ENCODE measurements around the gene GAPDHS. TPM values are rescaled to one million over a fixed set of nuclear protein-coding genes. Genes with fewer than 3 reads are reported as not detected.
A peak's percentile ranks its signal among the peaks of the same experiment; 100 is the strongest.

GAPDHS gene
- total and polyA plus RNA-seq, 2 experiments from 2014 or later: not detected

- Histone ChIP-seq H3K4me1 (ENCODE audit: low read depth) (peaks cover 3% of the 10 kb centered on the region), H3K27me3 (no peaks in the 10 kb centered on the region), H3K36me3 (no peaks in the 10 kb centered on the region), H3K4me3 (no peak overlapping the region), H3K9me3 (ENCODE audit: low read depth) (no peaks in the 10 kb centered on the region), H3K27ac (no peak overlapping the region)
- TF ChIP-seq CTCF (IDR thresholded peaks at IDR 0.05; ENCODE audit: low read depth, low read length): no peak
- DNase-seq (ENCODE audit: low read depth in 1 of 2, low spot score in 1 of 2): no peak
Observed at GRCh38 chr19:35540356-35540927, 7.2 kb downstream of the GAPDHS start.

- Histone ChIP-seq H3K4me1 (ENCODE audit: low read depth) (peaks cover 3% of the 10 kb centered on the region), H3K36me3 (no peaks in the 10 kb centered on the region), H3K9me3 (ENCODE audit: low read depth) (no peaks in the 10 kb centered on the region), H3K4me3 (no peak overlapping the region), H3K27me3 (no peaks in the 10 kb centered on the region), H3K27ac (no peak overlapping the region)
- no peak for TF ChIP-seq CTCF (IDR thresholded peaks at IDR 0.05; ENCODE audit: low read depth, low read length)
- no peak for DNase-seq (ENCODE audit: low read depth in 1 of 2, low spot score in 1 of 2)
Observed at GRCh38 chr19:35542209-35542608, 9.0 kb downstream of the GAPDHS start.

- Histone ChIP-seq H3K9me3 (ENCODE audit: low read depth) (no peaks in the 10 kb centered on the region), H3K27ac (no peak overlapping the region)
Observed at GRCh38 chr19:35543280-35544109, 10.2 kb downstream of the GAPDHS start.

GRCh38 chr19:35544110-35544802 lies 11.0 kb downstream of the GAPDHS start:
- H3K27ac ChIP-seq: no peak overlapping the region
- TF ChIP-seq CTCF (IDR thresholded peaks at IDR 0.05; ENCODE audit: low read depth, low read length): no peak
- no peaks in the 10 kb centered on the region for H3K9me3 ChIP-seq (ENCODE audit: low read depth)
- peaks cover 3% of the 10 kb centered on the region for H3K4me1 ChIP-seq (ENCODE audit: low read depth)
- no peak for DNase-seq (ENCODE audit: low read depth in 1 of 2, low spot score in 1 of 2)
- no peaks in the 10 kb centered on the region for H3K36me3 ChIP-seq
- H3K4me3 ChIP-seq: peak overlapping the region; percentile 58
- H3K27me3 ChIP-seq: no peaks in the 10 kb centered on the region

More at GRCh38 chr19:35543280-35544109, 10.2 kb downstream of the GAPDHS start:
- DNase-seq (ENCODE audit: low read depth in 1 of 2, low spot score in 1 of 2): no peak
- Histone ChIP-seq H3K4me1 (ENCODE audit: low read depth) (peaks cover 3% of the 10 kb centered on the region), H3K36me3 (no peaks in the 10 kb centered on the region), H3K27me3 (no peaks in the 10 kb centered on the region), H3K4me3 (no peak overlapping the region)
- no peak for TF ChIP-seq CTCF (IDR thresholded peaks at IDR 0.05; ENCODE audit: low read depth, low read length)

DNA sequence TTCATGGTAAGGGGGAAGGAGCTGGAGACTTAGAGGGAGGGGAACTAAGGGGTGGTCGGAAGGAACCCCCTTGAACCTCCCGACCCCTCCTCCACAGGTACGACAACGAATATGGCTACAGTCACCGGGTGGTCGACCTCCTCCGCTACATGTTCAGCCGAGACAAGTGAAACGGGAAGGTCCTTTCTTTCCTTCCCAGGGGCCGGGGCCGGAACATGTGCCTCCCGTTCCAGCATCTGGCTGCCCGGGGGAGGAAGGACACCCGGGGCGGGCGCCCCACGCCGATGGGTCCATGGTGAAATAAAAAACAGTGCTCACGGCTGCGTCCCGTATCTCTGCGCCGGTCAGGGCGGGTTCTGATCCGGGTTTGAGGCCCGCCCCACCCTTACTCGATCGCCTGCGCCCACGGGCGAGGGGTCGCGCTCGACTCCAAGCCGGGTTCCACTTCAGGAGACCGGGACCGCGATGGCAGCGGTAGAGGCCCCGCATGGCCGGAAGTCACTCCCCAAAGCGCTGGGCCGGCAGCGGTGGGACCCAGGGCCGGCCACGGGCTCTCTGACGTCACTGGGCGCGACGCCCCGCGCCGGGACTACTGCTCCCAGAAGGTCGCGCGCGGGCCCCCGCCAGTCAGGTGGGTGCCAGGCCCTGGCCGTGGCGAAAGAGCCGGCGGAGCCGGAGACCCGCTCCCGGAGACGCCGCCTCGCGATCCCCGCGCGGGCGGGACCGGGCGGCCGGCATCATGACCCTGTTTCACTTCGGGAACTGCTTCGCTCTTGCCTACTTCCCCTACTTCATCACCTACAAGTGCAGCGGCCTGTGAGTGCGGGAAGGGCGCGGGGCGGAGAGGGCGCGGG lies 12.0 kb downstream of the GAPDHS start, which contains the start of gene TMEM147:
TMEM147 (plus strand) TSS at position 626 of the 854 bp plus-strand sequence; CDS start at position 740, 114 bp downstream.
- no peaks in the 10 kb centered on the region for H3K9me3 ChIP-seq (ENCODE audit: low read depth)

More for the DNA sequence above, 12.0 kb downstream of the GAPDHS start, which contains the start of gene TMEM147:
- H3K27ac ChIP-seq: peak within 1 kb of the TSS; percentile 7
- no peaks in the 10 kb centered on the region for H3K36me3 ChIP-seq
- H3K4me3 ChIP-seq: peak within 1 kb of the TSS; percentile 58
- no peak for TF ChIP-seq CTCF (IDR thresholded peaks at IDR 0.05; ENCODE audit: low read depth, low read length)
- no peaks in the 10 kb centered on the region for H3K27me3 ChIP-seq
- DNase-seq (ENCODE audit: low read depth in 1 of 2, low spot score in 1 of 2): peak; percentile 90 to 97
- peaks cover 3% of the 10 kb centered on the region for H3K4me1 ChIP-seq (ENCODE audit: low read depth)
